ACHN (cell line): ENCODE data around the gene TMEM213.
A peak's percentile ranks its signal among the peaks of the same experiment; 100 is the strongest.

Source experiments
- DNase-seq: peaks from one replicate; pipeline ENCODE4 v3.0.0-alpha.2; 2015
- in situ Hi-C: cut with HindIII; loops from 2 replicates; pipeline ENCODE4 v1.10.0; 2017; ENCODE audit warnings: low sequenced_read_pairs, low pct_ligation_motif_present, low pct_unique_long_range_greater_than_20kb

TMEM213 gene, protein sequence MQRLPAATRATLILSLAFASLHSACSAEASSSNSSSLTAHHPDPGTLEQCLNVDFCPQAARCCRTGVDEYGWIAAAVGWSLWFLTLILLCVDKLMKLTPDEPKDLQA

DNA sequence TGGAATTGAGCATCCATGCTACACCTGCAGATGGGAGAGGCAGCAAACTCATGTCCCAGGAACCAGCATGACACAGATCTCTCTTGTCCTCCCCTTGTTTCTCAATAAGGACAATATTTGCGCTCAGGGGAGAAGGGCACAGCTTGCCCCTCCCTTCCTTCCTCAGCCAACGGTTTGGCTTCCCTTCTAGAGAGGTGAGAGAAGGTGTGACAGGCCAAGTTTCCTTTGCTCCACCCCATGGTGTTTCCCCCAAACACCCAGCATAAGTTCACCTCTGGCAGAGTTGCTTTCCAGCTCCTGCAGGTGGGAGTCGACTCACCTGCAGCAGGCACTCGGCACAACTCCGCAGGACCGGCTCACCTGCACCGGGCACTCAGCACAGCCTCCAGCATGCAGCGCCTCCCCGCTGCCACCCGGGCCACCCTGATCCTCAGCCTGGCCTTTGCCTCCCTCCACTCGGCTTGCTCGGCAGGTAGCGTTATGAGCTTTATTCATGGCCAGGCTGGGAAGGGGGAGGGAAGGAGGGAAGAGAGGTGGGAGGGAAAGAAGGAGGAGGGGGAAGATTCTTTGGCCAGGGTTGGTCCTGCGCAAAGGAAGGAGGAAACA lies at the start of gene TMEM213, which contains the start of gene ATP6V0A4:
Gene TMEM213 (plus strand): TSS at position 280 of the 606 bp plus-strand sequence. CDS start 111 bp downstream, at position 391.
Gene ATP6V0A4 (minus strand): TSS at position 482 of the 606 bp plus-strand sequence. CDS start 26,949 bp downstream, outside the sequence.
- no peak for DNase-seq
- in situ Hi-C loops, result no loop called here

- in situ Hi-C loops, result no loop called here
- no peak for DNase-seq
Observed at GRCh38 chr7:138748666-138749065, 49.1 kb upstream of the TMEM213 start.

DNA sequence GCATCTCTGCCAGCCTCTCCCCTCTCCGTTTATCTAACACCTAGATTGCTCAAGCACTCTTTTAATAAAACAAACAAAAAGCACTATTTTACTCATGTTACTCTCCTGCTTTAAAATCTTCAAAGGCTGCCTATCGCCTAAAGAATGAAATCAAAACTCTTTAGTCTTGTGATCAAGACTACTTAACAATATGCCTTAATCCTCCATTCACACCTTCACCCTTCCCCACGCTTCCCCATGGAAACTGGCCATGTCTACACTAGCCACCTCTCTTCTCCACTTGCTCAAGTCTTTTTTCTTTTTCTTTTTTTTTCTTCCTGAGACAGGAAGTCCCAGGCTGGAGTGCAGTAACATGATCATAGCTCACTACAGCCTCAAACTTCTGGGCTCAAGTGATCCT lies 47.8 kb upstream of the TMEM213 start:
- in situ Hi-C loops, result no loop called here
- no peak for DNase-seq

- in situ Hi-C loops, result no loop called here
- DNase-seq, result no peak
Observed at GRCh38 chr7:138750473-138750872, 47.3 kb upstream of the TMEM213 start.

DNA sequence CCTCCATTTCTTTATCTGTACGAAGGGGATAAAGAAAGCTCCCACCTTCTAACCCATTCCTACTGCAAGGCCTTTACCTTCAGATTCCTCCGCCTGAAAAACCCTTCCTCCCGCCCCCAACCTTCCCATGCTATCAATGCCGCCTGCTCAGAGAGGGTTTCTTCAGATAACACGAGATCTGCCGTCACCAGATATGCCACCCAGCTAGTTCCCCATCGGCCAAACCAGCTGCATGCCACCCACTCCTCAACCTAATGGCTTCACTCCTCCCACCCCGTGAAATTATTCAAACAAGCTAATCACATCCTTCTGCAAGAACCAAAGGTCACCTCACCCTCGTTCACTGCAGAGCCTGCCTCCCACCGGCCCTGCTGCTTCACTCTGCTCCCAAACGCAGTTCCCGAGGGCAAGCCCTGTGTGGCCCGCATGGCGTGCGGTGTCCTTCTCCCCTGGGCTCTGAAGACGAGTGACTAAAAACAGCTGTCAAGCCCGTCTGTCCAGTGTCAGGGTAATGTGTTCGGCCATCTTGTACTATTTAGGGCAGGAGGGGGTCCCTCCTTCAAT lies 46.8 kb upstream of the TMEM213 start:
- no peak for DNase-seq
- in situ Hi-C loops, result no loop called here

GRCh38 chr7:138752518-138753149 lies 45.2 kb upstream of the TMEM213 start:
- DNase-seq, result peak; percentile 99

GRCh38 chr7:138753150-138753518 lies 44.7 kb upstream of the TMEM213 start:
- DNase-seq, result no peak
- in situ Hi-C loops, result no loop called here

More at GRCh38 chr7:138752518-138753149, 45.2 kb upstream of the TMEM213 start:
- in situ Hi-C loops, result no loop called here

DNA sequence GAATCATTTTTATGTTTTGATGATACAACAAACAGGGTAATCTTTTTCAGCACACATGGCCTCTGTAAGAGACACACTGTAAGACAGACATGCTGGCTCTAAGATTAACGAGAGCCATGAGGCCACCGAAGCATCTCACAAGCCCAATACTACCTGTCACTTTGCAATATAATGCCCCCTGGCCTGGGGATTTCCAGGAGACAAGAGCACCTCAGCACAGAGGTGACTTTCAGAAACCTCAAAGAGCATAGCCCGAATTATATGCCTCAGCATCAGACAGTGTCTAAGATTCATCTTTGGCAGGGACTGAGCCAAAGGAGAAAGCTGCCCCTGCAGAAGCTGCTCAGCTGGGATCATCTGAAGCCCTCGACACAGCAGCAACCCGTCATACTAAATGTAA lies 44.2 kb upstream of the TMEM213 start:
- no peak for DNase-seq
- in situ Hi-C loops, result no loop called here

DNA sequence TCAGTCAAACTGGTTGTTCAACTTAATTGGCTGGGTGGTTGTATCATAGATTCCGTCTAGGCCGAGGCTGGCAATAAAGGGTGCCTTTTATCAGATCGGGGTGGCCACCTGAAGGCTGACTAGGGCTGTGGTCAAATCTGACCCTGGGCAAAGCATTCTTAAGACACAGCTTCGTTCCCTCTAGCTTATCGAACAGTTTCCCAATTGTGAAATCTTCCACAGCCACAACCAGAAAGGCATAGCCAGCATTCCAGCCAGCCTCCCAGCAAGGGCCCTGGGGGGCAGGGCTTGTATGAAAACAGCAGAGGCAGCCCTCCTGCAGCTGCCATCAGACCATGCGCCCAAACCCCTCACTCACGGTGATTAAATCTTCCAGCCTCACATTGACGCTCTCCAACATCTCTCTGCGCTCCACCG lies 42.5 kb upstream of the TMEM213 start:
- peak; percentile 64 for DNase-seq
- in situ Hi-C loops, result no loop called here

- peak; percentile 23 for DNase-seq
- in situ Hi-C loops, result no loop called here
Observed at GRCh38 chr7:138755842-138756590, 41.8 kb upstream of the TMEM213 start.

- in situ Hi-C loops, result no loop called here
- peak; percentile 31 for DNase-seq
Observed at GRCh38 chr7:138756591-138757242, 41.1 kb upstream of the TMEM213 start.

GRCh38 chr7:138768241-138768640 lies 29.6 kb upstream of the TMEM213 start:
- no peak for DNase-seq
- in situ Hi-C loops, result no loop called here

GRCh38 chr7:138770904-138771303 lies 26.9 kb upstream of the TMEM213 start:
- no peak for DNase-seq
- in situ Hi-C loops, result no loop called here

DNA sequence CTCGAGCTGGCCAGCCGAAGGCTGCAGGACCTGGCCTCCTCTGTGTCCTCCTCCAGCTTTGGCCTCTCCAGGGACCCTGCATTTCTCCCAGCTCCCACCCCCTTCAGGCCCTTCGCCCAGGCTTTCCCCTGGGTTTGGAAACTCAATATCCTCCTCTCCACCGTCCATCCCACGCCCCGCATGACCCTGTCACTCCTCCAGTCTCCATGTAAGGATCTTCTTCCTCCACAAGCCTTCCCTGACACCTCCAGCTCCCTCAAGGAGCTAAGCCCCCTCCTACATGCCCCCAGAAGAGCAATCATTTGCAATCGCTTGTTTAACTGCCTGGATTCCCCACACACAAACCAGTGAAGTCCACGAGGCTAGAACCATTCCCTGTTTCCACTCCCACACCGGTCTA lies 24.6 kb upstream of the TMEM213 start:
- in situ Hi-C loops, result no loop called here
- no peak for DNase-seq

DNA sequence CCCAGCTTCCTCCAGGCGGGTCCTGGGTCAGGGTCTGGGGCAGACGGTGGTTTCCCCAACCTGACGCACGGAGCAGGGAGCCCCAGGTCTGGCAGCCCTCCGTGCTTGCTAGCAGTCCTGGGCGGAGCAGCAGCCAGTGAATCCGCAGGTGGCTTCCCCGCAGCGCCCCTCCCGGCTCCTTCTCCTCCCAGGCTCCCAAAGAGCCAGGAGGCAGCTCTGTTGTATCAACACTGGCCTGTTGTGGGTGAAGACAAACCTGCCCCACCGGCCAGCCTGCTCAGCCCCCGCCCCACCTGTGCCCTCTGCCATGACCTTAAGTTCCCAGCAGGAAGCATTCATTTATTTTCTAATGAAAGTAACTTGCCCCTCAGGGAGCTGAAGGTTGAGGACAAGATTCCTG lies 24.0 kb upstream of the TMEM213 start:
- DNase-seq, result no peak
- in situ Hi-C loops, result no loop called here

DNA sequence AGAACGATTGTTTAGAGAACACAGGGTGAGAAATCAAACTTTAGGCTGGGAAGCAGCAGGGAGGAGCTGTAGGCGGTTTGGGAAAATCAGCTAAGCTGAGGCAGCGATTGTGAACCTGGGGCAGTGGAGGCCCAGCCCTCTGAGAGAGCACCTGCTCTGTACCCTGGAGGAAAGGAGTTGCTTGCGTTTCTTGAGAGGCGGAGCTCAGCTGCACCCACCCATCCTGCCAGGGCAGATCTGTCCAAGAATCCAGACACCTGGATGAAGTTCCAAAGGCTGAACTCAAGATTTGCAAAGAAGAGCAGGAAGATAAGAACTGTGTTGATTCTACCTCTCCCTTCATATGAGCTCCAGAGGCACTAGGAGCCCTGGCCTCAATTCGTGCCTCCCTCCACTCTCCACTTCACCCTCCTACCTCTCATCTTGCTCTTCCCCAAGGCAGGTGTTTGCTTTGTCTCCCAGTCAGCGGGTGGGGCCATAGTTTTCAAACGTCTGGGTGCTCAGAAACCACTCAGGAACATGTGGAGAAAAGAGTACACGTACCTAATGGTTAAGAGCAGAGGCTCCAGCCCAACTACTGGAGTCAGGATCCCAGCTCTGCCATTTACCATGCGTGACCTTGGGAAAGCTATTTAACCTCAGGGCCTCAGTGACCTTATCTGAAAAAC lies 21.5 kb upstream of the TMEM213 start:
- no peak for DNase-seq

GRCh38 chr7:138781004-138781403 lies 16.8 kb upstream of the TMEM213 start:
- DNase-seq, result no peak
- in situ Hi-C loops, result no loop called here

More for the DNA sequence above, 21.5 kb upstream of the TMEM213 start:
- in situ Hi-C loops, result no loop called here

- in situ Hi-C loops, result no loop called here
- no peak for DNase-seq
Observed at GRCh38 chr7:138784692-138785091, 13.1 kb upstream of the TMEM213 start.
